HG02798 (cell line): Measurements from ENCODE around the gene ANGPTL4.
A peak's percentile ranks its signal among the peaks of the same experiment; 100 is the strongest.
"Not testable (repeated sequence)": the region's sequence is repeated elsewhere in the genome, so short reads cannot be mapped to it uniquely, and the experiment has no call there.

Source experiments
- ATAC-seq: cut with Tn5 transposase; IDR thresholded peaks from one replicate; pipeline ENCODE4 v1.9.1; 2021; ENCODE audit warnings: mild to moderate bottlenecking; ENCODE audit not compliant: unreplicated experiment, poor library complexity

The ANGPTL4 gene

GRCh38 chr19:8404391-8405151 is 40.6 kb downstream of the ANGPTL4 start:
- no peak for ATAC-seq

- ATAC-seq: not testable (repeated sequence)
Observed at GRCh38 chr19:8410718-8411117, 46.8 kb downstream of the ANGPTL4 start.

- ATAC-seq: peak; percentile 100
Observed at GRCh38 chr19:8412783-8413628, 49.1 kb downstream of the ANGPTL4 start, which contains the start of gene MARCHF2. TSS of gene MARCHF2 (plus strand) at chr19:8413305. CDS start at chr19:8421841, 8,536 bp downstream.

GRCh38 chr19:8413629-8413995 is 49.7 kb downstream of the ANGPTL4 start:
- no peak for ATAC-seq

- no peak for ATAC-seq
Observed at GRCh38 chr19:8416796-8417195, 52.8 kb downstream of the ANGPTL4 start.

- no peak for ATAC-seq
Observed at GRCh38 chr19:8421484-8422461, 57.8 kb downstream of the ANGPTL4 start.

GRCh38 chr19:8423817-8424223 is 59.9 kb downstream of the ANGPTL4 start:
- no peak for ATAC-seq
